Measurements from ENCODE around the gene GRID1. TPM values are rescaled to one million over a fixed set of nuclear protein-coding genes. Genes with fewer than 3 reads are reported as not detected.

Gene GRID1
- polyA plus RNA-seq, 1 donor (not counting 4 experiments of a cell fraction or from before 2014, with no cell fraction given) = 0.01 TPM

DNA sequence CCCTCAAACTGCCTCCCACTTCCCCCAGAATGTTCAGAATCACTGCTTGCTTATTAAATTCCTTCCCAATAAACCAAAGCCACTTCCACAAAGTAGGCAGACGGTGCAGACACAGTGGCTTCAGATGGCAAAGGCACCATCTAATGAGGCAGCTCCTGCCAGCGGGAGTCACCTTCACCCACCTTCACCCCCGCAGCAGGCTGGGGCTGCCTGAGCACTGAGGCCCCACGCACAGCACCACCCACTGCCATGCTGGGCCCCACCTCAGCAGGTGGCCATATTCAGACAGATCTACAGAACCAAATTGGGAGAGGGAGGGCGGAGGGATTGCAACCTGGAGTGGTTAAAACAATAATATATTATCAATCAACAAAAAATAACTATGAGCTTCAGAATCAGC lies 118.5 kb downstream of the GRID1 start:
- dilution Hi-C loops (cut with MboI; ENCODE audit: extremely low pct_ligation_motif_present, low sequenced_read_pairs) = no loop called here
- Histone ChIP-seq H3K4me2 (ENCODE audit: control insufficient read depth, extremely low read depth, insufficient read depth, low read depth, low read length) (no peak overlapping the region), H4K20me1 (ENCODE audit: control insufficient read depth, extremely low read depth, insufficient read depth, low read length) (no peaks in the 10 kb centered on the region), H3K27ac (ENCODE audit: control insufficient read depth, insufficient read depth, low read length) (no peak overlapping the region), H3K79me2 (ENCODE audit: control insufficient read depth, insufficient read depth, low read length) (no peaks in the 10 kb centered on the region), H3K9me1 (ENCODE audit: control insufficient read depth, extremely low read depth, insufficient read depth, low read length) (no peaks in the 10 kb centered on the region), H3K27me3 (ENCODE audit: control insufficient read depth, extremely low read depth, insufficient read depth, low read length) (no peaks in the 10 kb centered on the region), H3K36me3 (ENCODE audit: control insufficient read depth in 2 of 2, extremely low read depth in 1 of 2, insufficient read depth in 2 of 2, low read length in 2 of 2) (no peaks in the 10 kb centered on the region), H3K9me3 (ENCODE audit: control insufficient read depth, low read depth, low read length) (no peaks in the 10 kb centered on the region), H3K9ac (ENCODE audit: control insufficient read depth, extremely low read depth, insufficient read depth, low read length) (no peak overlapping the region), H2AFZ (ENCODE audit: control insufficient read depth, low read length) (no peak overlapping the region), H3K4me1 (ENCODE audit: control insufficient read depth, extremely low read depth, insufficient read depth, low read length) (no peaks in the 10 kb centered on the region), H3K4me3 (ENCODE audit: control insufficient read depth in 2 of 3, extremely low read depth in 1 of 3, insufficient read depth in 2 of 3, low read depth in 1 of 3, low read length in 3 of 3) (no peak overlapping the region)
- FAIRE-seq (no peak), DNase-seq (ENCODE audit: low read depth, low spot score) (no peak)
- TF ChIP-seq EZH2 (IDR thresholded peaks at IDR 0.05; ENCODE audit: low read length) = no peak
- TF ChIP-seq, protein P1, sequence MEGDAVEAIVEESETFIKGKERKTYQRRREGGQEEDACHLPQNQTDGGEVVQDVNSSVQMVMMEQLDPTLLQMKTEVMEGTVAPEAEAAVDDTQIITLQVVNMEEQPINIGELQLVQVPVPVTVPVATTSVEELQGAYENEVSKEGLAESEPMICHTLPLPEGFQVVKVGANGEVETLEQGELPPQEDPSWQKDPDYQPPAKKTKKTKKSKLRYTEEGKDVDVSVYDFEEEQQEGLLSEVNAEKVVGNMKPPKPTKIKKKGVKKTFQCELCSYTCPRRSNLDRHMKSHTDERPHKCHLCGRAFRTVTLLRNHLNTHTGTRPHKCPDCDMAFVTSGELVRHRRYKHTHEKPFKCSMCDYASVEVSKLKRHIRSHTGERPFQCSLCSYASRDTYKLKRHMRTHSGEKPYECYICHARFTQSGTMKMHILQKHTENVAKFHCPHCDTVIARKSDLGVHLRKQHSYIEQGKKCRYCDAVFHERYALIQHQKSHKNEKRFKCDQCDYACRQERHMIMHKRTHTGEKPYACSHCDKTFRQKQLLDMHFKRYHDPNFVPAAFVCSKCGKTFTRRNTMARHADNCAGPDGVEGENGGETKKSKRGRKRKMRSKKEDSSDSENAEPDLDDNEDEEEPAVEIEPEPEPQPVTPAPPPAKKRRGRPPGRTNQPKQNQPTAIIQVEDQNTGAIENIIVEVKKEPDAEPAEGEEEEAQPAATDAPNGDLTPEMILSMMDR (optimal IDR thresholded peaks at IDR 0.05 in 1 of 3, IDR thresholded peaks at IDR 0.05 in 1 of 3, conservative IDR thresholded peaks at IDR 0.05 in 1 of 3; ENCODE audit: extremely low read depth in 1 of 3, insufficient read depth in 2 of 3, low read length in 3 of 3) = no peak

DNA sequence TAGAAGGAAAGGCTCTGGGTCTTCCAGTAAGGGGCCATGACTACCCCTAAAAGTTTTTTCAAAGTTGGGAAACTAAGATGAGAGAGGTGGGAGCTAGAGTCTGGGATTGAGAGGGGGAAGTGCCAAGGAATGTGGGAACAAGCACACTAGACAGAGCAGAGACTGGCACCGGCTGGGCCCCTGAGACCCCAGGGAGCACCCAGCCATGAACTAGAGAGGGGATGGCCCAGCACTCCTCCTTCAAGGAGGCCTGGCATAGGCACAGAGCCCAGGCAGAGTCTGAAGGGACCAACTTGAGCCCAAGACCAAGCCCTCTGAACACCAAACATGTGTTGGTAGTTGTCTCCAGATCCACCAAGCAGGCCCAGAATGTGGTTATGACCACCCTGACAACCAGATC lies 119.0 kb downstream of the GRID1 start:
- H3K36me3 ChIP-seq (ENCODE audit: control insufficient read depth in 2 of 2, extremely low read depth in 1 of 2, insufficient read depth in 2 of 2, low read length in 2 of 2) = no peaks in the 10 kb centered on the region
- H3K79me2 ChIP-seq (ENCODE audit: control insufficient read depth, insufficient read depth, low read length) = no peaks in the 10 kb centered on the region
- FAIRE-seq (no peak), DNase-seq (ENCODE audit: low read depth, low spot score) (no peak)
- no peaks in the 10 kb centered on the region for H4K20me1 ChIP-seq (ENCODE audit: control insufficient read depth, extremely low read depth, insufficient read depth, low read length)
- no peak overlapping the region for H3K4me2 ChIP-seq (ENCODE audit: control insufficient read depth, extremely low read depth, insufficient read depth, low read depth, low read length)
- no peaks in the 10 kb centered on the region for H3K27me3 ChIP-seq (ENCODE audit: control insufficient read depth, extremely low read depth, insufficient read depth, low read length)
- H3K9ac ChIP-seq (ENCODE audit: control insufficient read depth, extremely low read depth, insufficient read depth, low read length) = no peak overlapping the region
- dilution Hi-C loops (cut with MboI; ENCODE audit: extremely low pct_ligation_motif_present, low sequenced_read_pairs) = no loop called here
- H3K9me1 ChIP-seq (ENCODE audit: control insufficient read depth, extremely low read depth, insufficient read depth, low read length) = no peaks in the 10 kb centered on the region
- TF ChIP-seq, protein P1 (optimal IDR thresholded peaks at IDR 0.05 in 1 of 3, IDR thresholded peaks at IDR 0.05 in 1 of 3, conservative IDR thresholded peaks at IDR 0.05 in 1 of 3; ENCODE audit: extremely low read depth in 1 of 3, insufficient read depth in 2 of 3, low read length in 3 of 3) = no peak
- no peak for TF ChIP-seq EZH2 (IDR thresholded peaks at IDR 0.05; ENCODE audit: low read length)
- no peak overlapping the region for H2AFZ ChIP-seq (ENCODE audit: control insufficient read depth, low read length)
- H3K27ac ChIP-seq (ENCODE audit: control insufficient read depth, insufficient read depth, low read length) = no peak overlapping the region
- no peaks in the 10 kb centered on the region for H3K4me1 ChIP-seq (ENCODE audit: control insufficient read depth, extremely low read depth, insufficient read depth, low read length)
- H3K9me3 ChIP-seq (ENCODE audit: control insufficient read depth, low read depth, low read length) = no peaks in the 10 kb centered on the region
- no peak overlapping the region for H3K4me3 ChIP-seq (ENCODE audit: control insufficient read depth in 2 of 3, extremely low read depth in 1 of 3, insufficient read depth in 2 of 3, low read depth in 1 of 3, low read length in 3 of 3)
